ENCODE measurements around the gene ZFR2.

GRCh38 chr19:3914199-3914598 lies 45.4 kb upstream of the ZFR2 start:
- TF ChIP-seq CTCF (IDR thresholded peaks at IDR 0.05) = no peak
- no peak for TF ChIP-seq POLR2A (IDR thresholded peaks at IDR 0.05)
- TF ChIP-seq POLR2AphosphoS5 (IDR thresholded peaks at IDR 0.05) = no peak
